Liver (tissue), 9 donors: Measurements from ENCODE around the gene HYAL1. TPM values are rescaled to one million over a fixed set of nuclear protein-coding genes. Genes with fewer than 3 reads are reported as not detected.

Experiments
- DNase-seq: peaks from one replicate; pipeline ENCODE4 v3.0.0-alpha.2; 2017; ENCODE audit warnings: low spot score
- H3K27ac ChIP-seq, 2 donors: one replicate each; pipeline ENCODE4 v1.7.0; 2013; ENCODE audit warnings: inconsistent platforms in 2 of 2, low read length in 2 of 2, control low read depth in 1 of 2, low read depth in 1 of 2, mild to moderate bottlenecking in 1 of 2
- H3K27me3 ChIP-seq, 4 donors: one replicate each; pipeline versions ENCODE4 v1.6.1 to v1.7.0; 2013; ENCODE audit warnings: low read length in 3 of 4, inconsistent platforms in 1 of 4, mild to moderate bottlenecking in 1 of 4, moderate library complexity in 1 of 4; ENCODE audit not compliant: control insufficient read depth in 4 of 4, insufficient read depth in 4 of 4
- H3K36me3 ChIP-seq, 4 donors: one replicate each; pipeline versions ENCODE4 v1.6.1 to v1.7.0; 2013; ENCODE audit warnings: low read length in 3 of 4, mild to moderate bottlenecking in 3 of 4, low read depth in 1 of 4, moderate library complexity in 1 of 4; ENCODE audit not compliant: control insufficient read depth in 4 of 4, insufficient read depth in 3 of 4
- H3K4me1 ChIP-seq, 4 donors: one replicate each; pipeline versions ENCODE4 v1.6.1 to v1.7.0; 2013; ENCODE audit warnings: low read length in 3 of 4, mild to moderate bottlenecking in 3 of 4, moderate library complexity in 1 of 4; ENCODE audit not compliant: control insufficient read depth in 4 of 4, insufficient read depth in 4 of 4
- H3K4me3 ChIP-seq, 3 donors: one replicate each; pipeline versions ENCODE4 v1.6.1 to v1.7.0; 2013; ENCODE audit warnings: low read length in 3 of 3, control low read depth in 1 of 3, low read depth in 1 of 3, mild to moderate bottlenecking in 1 of 3
- H3K9ac ChIP-seq, 2 donors: one replicate each; pipeline ENCODE4 v1.7.0; 2013; ENCODE audit warnings: low read length in 2 of 2, mild to moderate bottlenecking in 2 of 2, moderate library complexity in 2 of 2, control low read depth in 1 of 2, low read depth in 1 of 2
- H3K9me3 ChIP-seq, 4 donors: one replicate each; pipeline versions ENCODE4 v1.6.1 to v1.7.0; 2013; ENCODE audit warnings: low read length in 3 of 4; ENCODE audit not compliant: control insufficient read depth in 4 of 4
- ATF3 ChIP-seq: IDR thresholded peaks from 2 replicates; pipeline ENCODE4 v1.6.1; 2016; ENCODE audit warnings: antibody characterized with exemption
- CTCF ChIP-seq: fragments of 150-350 bp; IDR thresholded peaks from 2 replicates; pipeline ENCODE4 v1.5.1; 2017; ENCODE audit warnings: improper control_type of control experiment, low read depth, low read length; ENCODE audit not compliant: missing input control
- EGR1 ChIP-seq, 2 donors: IDR thresholded peaks; 2 replicates each; pipeline ENCODE4 v1.6.1; 2016 to 2018; ENCODE audit warnings: antibody characterized with exemption in 2 of 2, low read depth in 2 of 2
- FOXA1 ChIP-seq: IDR thresholded peaks from 2 replicates; pipeline ENCODE4 v1.6.1; 2016; ENCODE audit warnings: antibody characterized with exemption
- FOXA2 ChIP-seq: IDR thresholded peaks from 2 replicates; pipeline ENCODE4 v1.6.1; 2016; ENCODE audit warnings: antibody characterized with exemption
- GABPA ChIP-seq, 2 donors: IDR thresholded peaks in 1 of 2; conservative IDR thresholded peaks in 1 of 2; 2 replicates each; pipeline ENCODE4 v1.6.1; 2016; ENCODE audit warnings: antibody characterized with exemption in 2 of 2, mild to moderate bottlenecking in 1 of 2, moderate library complexity in 1 of 2
- HNF4G ChIP-seq: IDR thresholded peaks from 2 replicates; pipeline ENCODE4 v1.6.1; 2016; ENCODE audit warnings: antibody characterized with exemption
- JUND ChIP-seq, 2 donors: IDR thresholded peaks; 2 replicates each; pipeline ENCODE4 v1.6.1; 2016; ENCODE audit warnings: antibody characterized with exemption in 2 of 2
- NR2F2 ChIP-seq: IDR thresholded peaks from 2 replicates; pipeline ENCODE4 v1.6.1; 2016; ENCODE audit warnings: antibody characterized with exemption
- REST ChIP-seq: IDR thresholded peaks from 2 replicates; pipeline ENCODE4 v1.6.1; 2016; ENCODE audit warnings: antibody characterized with exemption, mild to moderate bottlenecking
- RXRA ChIP-seq, 2 donors: IDR thresholded peaks; 2 replicates each; pipeline ENCODE4 v1.6.1; 2017 to 2018; ENCODE audit warnings: antibody characterized with exemption in 2 of 2, mild to moderate bottlenecking in 1 of 2
- SP1 ChIP-seq: IDR thresholded peaks from 2 replicates; pipeline ENCODE4 v1.6.1; 2018; ENCODE audit warnings: antibody characterized with exemption, mild to moderate bottlenecking
- TAF1 ChIP-seq: conservative IDR thresholded peaks from 2 replicates; pipeline ENCODE4 v1.6.1; 2016; ENCODE audit warnings: antibody characterized with exemption, mild to moderate bottlenecking
- YY1 ChIP-seq: IDR thresholded peaks from 2 replicates; pipeline ENCODE4 v1.6.1; 2016; ENCODE audit warnings: antibody characterized with exemption, mild to moderate bottlenecking
- WGBS: extraction: QIAGEN DNeasy Blood & Tissue Kit; methylation state at CpG from one replicate; pipeline ENCODE4 v1.1.7; 2013; 5-methylcytosine and 5-hydroxymethylcytosine counted together
- polyA plus RNA-seq, 2 donors: library from polyadenylated mRNA; stranded (reverse) in 1 of 2; unstranded in 1 of 2; fragments of 200-250 nt in 1 of 2; fragments of >200 nt in 1 of 2; fragmentation: Nextera tagmentation in 1 of 2; extraction: Ambion mirVana in 1 of 2; gene quantifications; one replicate each; pipeline versions ENCODE4 v1.2.1 to v1.2.3, GENCODE V29; 2013 to 2015
- total RNA-seq, 2 donors: library from RNA; depleted of rRNA; stranded (reverse); fragments of >200 nt; gene quantifications; one replicate each; pipeline ENCODE4 v1.2.3, GENCODE V29; 2014
- TF ChIP-seq, protein P1 (sequence below): IDR thresholded peaks from 2 replicates; pipeline ENCODE4 v1.6.1; 2016; ENCODE audit warnings: antibody characterized with exemption
- TF ChIP-seq, protein P2 (sequence below): IDR thresholded peaks from 2 replicates; pipeline ENCODE4 v1.6.1; 2016; ENCODE audit warnings: antibody characterized with exemption
- donor health status: healthy.
- donor health status: healthy.
- donor health status: healthy.
- donor health status: healthy.
- donor health status: healthy.

HYAL1 gene
- total and polyA plus RNA-seq, 4 donors: 82.3 to 156 (median 121) TPM

GRCh38 chr3:50319894-50320625, 16.7 kb upstream of the HYAL1 start:
- peak overlapping the region; percentile 86 to 97 for H3K9ac ChIP-seq
- TF ChIP-seq EGR1 (IDR thresholded peaks at IDR 0.05; ENCODE audit: low read depth in 2 of 2) (no peak), CTCF (no peak), TAF1 (no peak), JUND (IDR thresholded peaks at IDR 0.05) (no peak)
- TF ChIP-seq, protein P1, sequence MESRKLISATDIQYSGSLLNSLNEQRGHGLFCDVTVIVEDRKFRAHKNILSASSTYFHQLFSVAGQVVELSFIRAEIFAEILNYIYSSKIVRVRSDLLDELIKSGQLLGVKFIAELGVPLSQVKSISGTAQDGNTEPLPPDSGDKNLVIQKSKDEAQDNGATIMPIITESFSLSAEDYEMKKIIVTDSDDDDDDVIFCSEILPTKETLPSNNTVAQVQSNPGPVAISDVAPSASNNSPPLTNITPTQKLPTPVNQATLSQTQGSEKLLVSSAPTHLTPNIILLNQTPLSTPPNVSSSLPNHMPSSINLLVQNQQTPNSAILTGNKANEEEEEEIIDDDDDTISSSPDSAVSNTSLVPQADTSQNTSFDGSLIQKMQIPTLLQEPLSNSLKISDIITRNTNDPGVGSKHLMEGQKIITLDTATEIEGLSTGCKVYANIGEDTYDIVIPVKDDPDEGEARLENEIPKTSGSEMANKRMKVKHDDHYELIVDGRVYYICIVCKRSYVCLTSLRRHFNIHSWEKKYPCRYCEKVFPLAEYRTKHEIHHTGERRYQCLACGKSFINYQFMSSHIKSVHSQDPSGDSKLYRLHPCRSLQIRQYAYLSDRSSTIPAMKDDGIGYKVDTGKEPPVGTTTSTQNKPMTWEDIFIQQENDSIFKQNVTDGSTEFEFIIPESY: no peak
- H3K36me3 ChIP-seq: peaks cover 0 to 10% (median 2%) of the 10 kb centered on the region in 4 donors
- H3K4me3 ChIP-seq: peak overlapping the region; percentile 81 to 96 (median 95)
- no peaks in the 10 kb centered on the region for H3K27me3 ChIP-seq
- peaks cover 15 to 62% (median 53%) of the 10 kb centered on the region in 4 donors for H3K4me1 ChIP-seq
- 80% methylated on average over 29 of the region's 29 CpGs for WGBS
- peak overlapping the region; percentile 98 to 99 for H3K27ac ChIP-seq
- H3K9me3 ChIP-seq: no peaks in the 10 kb centered on the region
- DNase-seq: no peak

DNA sequence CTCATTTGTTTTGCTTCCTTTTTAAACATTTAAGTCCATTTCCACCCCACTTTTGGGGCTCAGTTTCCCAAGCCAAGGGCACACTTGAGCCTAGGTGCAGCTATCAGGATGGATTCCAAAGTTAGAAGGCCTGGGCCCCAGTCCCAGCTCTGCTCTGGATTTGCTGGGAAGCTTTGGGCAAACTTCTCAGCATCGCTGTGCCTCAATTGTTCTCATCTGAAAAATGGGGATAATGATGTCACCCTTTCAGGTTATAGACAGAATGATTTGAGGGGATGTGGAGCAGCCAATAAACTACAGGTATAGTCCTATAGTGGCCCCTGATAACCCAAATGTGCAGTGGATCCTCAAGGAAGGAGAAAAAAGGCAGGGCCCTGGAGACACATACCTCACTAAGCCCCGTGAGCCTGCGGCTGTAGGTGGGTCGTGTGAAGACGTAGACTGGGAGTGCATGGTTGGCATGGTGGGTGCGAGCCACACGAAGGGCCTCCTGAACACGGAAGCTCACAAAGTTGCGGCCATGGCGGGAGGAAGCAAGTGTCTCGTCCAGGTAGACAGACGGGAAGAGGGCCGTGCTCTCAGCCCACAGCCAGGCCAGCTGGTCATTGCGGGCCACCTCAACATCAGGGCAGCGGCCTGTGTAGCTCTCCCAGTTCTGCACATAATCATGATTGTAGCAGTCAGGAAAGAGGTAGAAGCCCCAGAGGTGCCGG, 16.0 kb upstream of the HYAL1 start:
- Histone ChIP-seq H3K27me3 (no peaks in the 10 kb centered on the region), H3K27ac (no peak overlapping the region), H3K4me3 (peak overlapping the region in 1 of 3 donors; percentile 96), H3K4me1 (peaks cover 15 to 55% (median 47%) of the 10 kb centered on the region in 4 donors), H3K9ac (no peak overlapping the region), H3K36me3 (peaks cover 0 to 10% (median 2%) of the 10 kb centered on the region in 4 donors), H3K9me3 (no peaks in the 10 kb centered on the region)
- DNase-seq: no peak
- 87% methylated on average over 16 of the region's 16 CpGs for WGBS
- TF ChIP-seq NR2F2: no peak
- no peak for TF ChIP-seq REST
- no peak for TF ChIP-seq YY1
- TF ChIP-seq, protein P1: no peak
- TF ChIP-seq TAF1: no peak
- TF ChIP-seq GABPA (IDR thresholded peaks at IDR 0.05 in 1 of 2, conservative IDR thresholded peaks at IDR 0.05 in 1 of 2): no peak
- TF ChIP-seq SP1: no peak
- no peak for TF ChIP-seq HNF4G
- TF ChIP-seq ATF3: no peak
- TF ChIP-seq RXRA (IDR thresholded peaks at IDR 0.05): no peak
- no peak for TF ChIP-seq CTCF
- TF ChIP-seq JUND (IDR thresholded peaks at IDR 0.05): no peak
- no peak for TF ChIP-seq FOXA1
- TF ChIP-seq FOXA2: no peak
- TF ChIP-seq, protein P2, sequence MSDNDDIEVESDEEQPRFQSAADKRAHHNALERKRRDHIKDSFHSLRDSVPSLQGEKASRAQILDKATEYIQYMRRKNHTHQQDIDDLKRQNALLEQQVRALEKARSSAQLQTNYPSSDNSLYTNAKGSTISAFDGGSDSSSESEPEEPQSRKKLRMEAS: no peak
- TF ChIP-seq EGR1 (IDR thresholded peaks at IDR 0.05; ENCODE audit: low read depth in 2 of 2): no peak
